A549 (cell line): Measurements from ENCODE around the gene TRMT11. TPM values are rescaled to one million over a fixed set of nuclear protein-coding genes. Genes with fewer than 3 reads are reported as not detected.

Experiments
- ATAC-seq, 2 experiments: fragments of 200-7000 bp in 1 of 2; fragments of >200 bp in 1 of 2; cut with Nextera tagmentation in 1 of 2; cut with Tn5 transposase in 1 of 2; 3 replicates each; pipeline versions ENCODE4 v1.8.0 to v1.9.1; 2018 to 2020; ENCODE audit warnings: mild to moderate bottlenecking in 1 of 2, moderate library complexity in 1 of 2
- CTCF ChIA-PET: fragments of 300-600 bp; sonication (Branson Sonifier 250); formaldehyde crosslinking; extraction: SDS; loops from one replicate; lab custom pipeline; 2021; ENCODE audit warnings: antibody characterized with exemption, inconsistent platforms; lab: Yijun Ruan, JAX
- POLR2A ChIA-PET: fragments of 350-600 bp; formaldehyde crosslinking; extraction: SDS; loops from one replicate; lab custom pipeline; 2021; ENCODE audit warnings: antibody characterized with exemption, inconsistent platforms; lab: Yijun Ruan, JAX
- DNase-seq, 2 experiments: peaks; one replicate each; pipeline versions ENCODE4 v3.0.0 to v3.0.0-alpha.2; 2011 to 2016; ENCODE audit warnings: low read depth in 1 of 2, low spot score in 1 of 2
- FAIRE-seq: peaks from 2 replicates; lab custom pipeline; 2011; peaks lifted over from hg19 to GRCh38; lab: Jason Lieb, UNC
- H3K27ac ChIP-seq, 2 experiments: fragments of >200 bp; sonication (Bioruptor Twin); formaldehyde crosslinking; 3 replicates each; pipeline ENCODE4 v1.5.1; 2016 to 2017
- H3K4me1 ChIP-seq: fragments of >200 bp; sonication (Bioruptor Twin); formaldehyde crosslinking; 3 replicates; pipeline ENCODE4 v1.6.1; 2016
- H3K4me2 ChIP-seq: fragments of >200 bp; sonication (Bioruptor Twin); formaldehyde crosslinking; 3 replicates; pipeline ENCODE4 v1.6.1; 2016
- H3K4me3 ChIP-seq: fragments of >200 bp; sonication (Bioruptor Twin); formaldehyde crosslinking; 3 replicates; pipeline ENCODE4 v1.5.1; 2016
- H3K9me3 ChIP-seq: fragments of >200 bp; sonication (Bioruptor Twin); formaldehyde crosslinking; 3 replicates; pipeline ENCODE4 v1.6.1; 2016
- ATOH8 ChIP-seq: fragments of 250-450 bp; sonication (Bioruptor Pico); IDR thresholded peaks from 2 replicates; pipeline ENCODE4 v1.5.0; 2020; ENCODE audit warnings: low read depth, mild to moderate bottlenecking, moderate library complexity
- CBX8 ChIP-seq: fragments of 200-600 bp; sonication (generic); IDR thresholded peaks from 2 replicates; pipeline ENCODE4 v1.6.1; 2016
- CEBPB ChIP-seq, 2 experiments: fragments of >200 bp in 1 of 2; sonication (Bioruptor Twin) in 1 of 2; formaldehyde crosslinking in 1 of 2; IDR thresholded peaks; 2 replicates each; pipeline ENCODE4 v1.6.1; 2012 to 2016
- CHD2 ChIP-seq: fragments of 150-350 bp; IDR thresholded peaks from 2 replicates; pipeline ENCODE4 v1.6.1; 2014; ENCODE audit warnings: low read length; ENCODE audit not compliant: partially characterized antibody
- CHD4 ChIP-seq: fragments of 200-600 bp; sonication (generic); IDR thresholded peaks from 2 replicates; pipeline ENCODE4 v1.6.1; 2016; ENCODE audit warnings: antibody characterized with exemption, mild to moderate bottlenecking, borderline replicate concordance
- ELK1 ChIP-seq: fragments of 150-350 bp; IDR thresholded peaks from 2 replicates; pipeline ENCODE4 v1.6.1; 2014; ENCODE audit warnings: low read depth, mild to moderate bottlenecking, low read length
- HDAC2 ChIP-seq: fragments of 200-600 bp; sonication (generic); IDR thresholded peaks from 2 replicates; pipeline ENCODE4 v1.6.1; 2016
- HES2 ChIP-seq: fragments of >200 bp; sonication (Bioruptor Twin); formaldehyde crosslinking; IDR thresholded peaks from 2 replicates; pipeline ENCODE4 v1.6.1; 2016
- JUN ChIP-seq, 2 experiments: fragments of >200 bp; sonication (Bioruptor Twin); formaldehyde crosslinking; IDR thresholded peaks; 2 replicates in 1 of 2; 3 replicates in 1 of 2; pipeline ENCODE4 v1.6.1; 2016 to 2017
- KDM5A ChIP-seq: fragments of 200-600 bp; sonication (generic); IDR thresholded peaks from 2 replicates; pipeline ENCODE4 v1.6.1; 2016; ENCODE audit warnings: antibody characterized with exemption, mild to moderate bottlenecking
- MAX ChIP-seq: IDR thresholded peaks from 2 replicates; pipeline ENCODE4 v1.6.1; 2012
- MYC ChIP-seq: IDR thresholded peaks from 2 replicates; pipeline ENCODE4 v1.6.1; 2012; ENCODE audit warnings: mild to moderate bottlenecking, inconsistent platforms, low read length, improper control_type of control experiment, borderline replicate concordance
- POLR2AphosphoS2 ChIP-seq: conservative IDR thresholded peaks from 2 replicates; pipeline ENCODE4 v1.6.1; 2012; ENCODE audit warnings: low read length, improper control_type of control experiment, inconsistent platforms
- RAD21 ChIP-seq, 2 experiments: fragments of >200 bp in 1 of 2; sonication (Bioruptor Twin) in 1 of 2; formaldehyde crosslinking in 1 of 2; IDR thresholded peaks in 1 of 2; conservative IDR thresholded peaks in 1 of 2; 2 replicates in 1 of 2; 3 replicates in 1 of 2; pipeline ENCODE4 v1.6.1; 2012 to 2018; ENCODE audit warnings: inconsistent platforms in 1 of 2
- RFX5 ChIP-seq: fragments of 450-650 bp; IDR thresholded peaks from 2 replicates; pipeline ENCODE4 v1.7.1; 2014; ENCODE audit warnings: antibody characterized with exemption, mild to moderate bottlenecking, moderate library complexity
- RNF2 ChIP-seq: fragments of 200-600 bp; sonication (generic); IDR thresholded peaks from 2 replicates; pipeline ENCODE4 v1.6.1; 2016; ENCODE audit warnings: low read depth, mild to moderate bottlenecking, antibody characterized with exemption, moderate library complexity, borderline replicate concordance
- TFCP2L1 ChIP-seq: fragments of 250-450 bp; sonication (Bioruptor Pico); IDR thresholded peaks from 2 replicates; pipeline ENCODE4 v1.5.0; 2021; ENCODE audit warnings: mild to moderate bottlenecking
- TP53 ChIP-seq: fragments of 250-450 bp; sonication (Bioruptor Pico); IDR thresholded peaks from 2 replicates; pipeline ENCODE4 v1.5.0; 2021; ENCODE audit warnings: mild to moderate bottlenecking, moderate library complexity
- USF2 ChIP-seq: fragments of 450-650 bp; IDR thresholded peaks from 2 replicates; pipeline ENCODE4 v1.6.1; 2014; ENCODE audit warnings: antibody characterized with exemption
- ZFP36 ChIP-seq: fragments of 450-650 bp; IDR thresholded peaks from 2 replicates; pipeline ENCODE4 v1.6.1; 2014; ENCODE audit warnings: borderline replicate concordance; ENCODE audit not compliant: partially characterized antibody
- ZNF302 ChIP-seq: fragments of 250-450 bp; sonication (Bioruptor Pico); IDR thresholded peaks from 2 replicates; pipeline ENCODE4 v1.9.0; 2021; ENCODE audit warnings: inconsistent platforms, mild to moderate bottlenecking, moderate library complexity
- whole genome bisulfite sequencing: methylation state at CpG from one replicate; pipeline ENCODE4 v1.1.6; 2017; ENCODE audit errors: missing lambda C conversion rate; 5-methylcytosine and 5-hydroxymethylcytosine counted together
- polyA plus RNA-seq, 4 experiments: library from polyadenylated mRNA; depleted of rRNA in 3 of 4; stranded (reverse); fragments of >200 nt; fragmentation: RNase III in 1 of 4; extraction: RNeasy Plus Mini Kit Qiagen cat#74134 plus additional on column Dnase treatment in 1 of 4; gene quantifications; 2 replicates in 3 of 4; 3 replicates in 1 of 4; pipeline ENCODE4 v1.2.3, GENCODE V29; 2011 to 2017

The TRMT11 gene
- polyA plus RNA-seq, 2 of the 4 experiments (the other 2 are of a cell fraction) = 17.4 to 44.1 TPM

- POLR2A ChIA-PET = no interaction called here
- WGBS = 90% methylated on average over 3 of the region's 3 CpGs
- H3K4me3 ChIP-seq = no peak overlapping the region
- no peak for ATAC-seq
- no peak overlapping the region for H3K4me2 ChIP-seq
- H3K4me1 ChIP-seq = peaks cover 5% of the 10 kb centered on the region; the same call in 1 of the 3 replicates
- no peak for DNase-seq
- H3K9me3 ChIP-seq = no peaks in the 10 kb centered on the region
- CTCF ChIA-PET = interaction anchor here (0.8 to 1.5 kb wide), 3 partner anchors 23 to 98 kb away, joined by 3 to 4 read pairs (median 3); no protein-coding TSS in a partner anchor
- no peak overlapping the region for H3K27ac ChIP-seq
- FAIRE-seq = no peak
- TF ChIP-seq USF2 = no peak
- TF ChIP-seq CEBPB (IDR thresholded peaks at IDR 0.05) = no peak
- TF ChIP-seq CHD2 = no peak
- no peak for TF ChIP-seq HES2
- TF ChIP-seq CHD4 = no peak
- no peak for TF ChIP-seq MAX
- no peak for TF ChIP-seq CBX8
- TF ChIP-seq TP53 = no peak
These were observed 85.8 kb downstream of the TRMT11 start for GRCh38 chr6:126072172-126072571.

- DNase-seq (no peak), ATAC-seq (no peak), FAIRE-seq (no peak)
- WGBS = 82% methylated on average over 2 of the region's 2 CpGs
- H3K4me1 ChIP-seq = peaks cover 6% of the 10 kb centered on the region; the same call in 1 of the 3 replicates
- ChIA-PET CTCF (interaction anchor here (0.9 kb wide), 1 partner anchor 99 kb away, joined by 3 read pairs; no protein-coding TSS in a partner anchor), POLR2A (no interaction called here)
- no peak overlapping the region for H3K27ac ChIP-seq
- no peak overlapping the region for H3K4me2 ChIP-seq
- H3K4me3 ChIP-seq = no peak overlapping the region
- H3K9me3 ChIP-seq = no peaks in the 10 kb centered on the region
- TF ChIP-seq JUN (IDR thresholded peaks at IDR 0.05) = no peak
- no peak for TF ChIP-seq HDAC2
- TF ChIP-seq RAD21 (conservative IDR thresholded peaks at IDR 0.05 in 1 of 2, IDR thresholded peaks at IDR 0.05 in 1 of 2) = no peak
- TF ChIP-seq ATOH8 = no peak
- no peak for TF ChIP-seq TFCP2L1 (CRISPR knock-in tag)
- TF ChIP-seq, all 56 proteins: peak for 0
These were observed 86.5 kb downstream of the TRMT11 start for GRCh38 chr6:126072834-126073233.

GRCh38 chr6:126075335-126076071, 89.2 kb downstream of the TRMT11 start:
- ATAC-seq (no peak), FAIRE-seq (no peak), DNase-seq (no peak)
- ChIA-PET POLR2A (no interaction called here), CTCF (no interaction called here)
- Histone ChIP-seq H3K4me1 (peaks cover 6% of the 10 kb centered on the region; the same call in 1 of the 3 replicates), H3K9me3 (no peaks in the 10 kb centered on the region), H3K4me3 (no peak overlapping the region), H3K27ac (no peak overlapping the region), H3K4me2 (no peak overlapping the region)
- 88% methylated on average over 4 of the region's 4 CpGs for WGBS
- TF ChIP-seq RFX5 (no peak), POLR2AphosphoS2 (no peak), RAD21 (conservative IDR thresholded peaks at IDR 0.05 in 1 of 2, IDR thresholded peaks at IDR 0.05 in 1 of 2) (no peak), RNF2 (no peak)

GRCh38 chr6:126076992-126077664, 90.8 kb downstream of the TRMT11 start:
- ATAC-seq (no peak), FAIRE-seq (no peak)
- no peak overlapping the region for H3K4me2 ChIP-seq

More at GRCh38 chr6:126076992-126077664, 90.8 kb downstream of the TRMT11 start:
- 61% methylated on average over 3 of the region's 3 CpGs for WGBS
- Histone ChIP-seq H3K4me1 (peaks cover 6% of the 10 kb centered on the region; the same call in 1 of the 3 replicates), H3K9me3 (no peaks in the 10 kb centered on the region), H3K4me3 (no peak overlapping the region), H3K27ac (no peak overlapping the region)
- ChIA-PET POLR2A (interaction anchor here (0.6 kb wide), 1 partner anchor 83 kb away, joined by 3 read pairs; no protein-coding TSS in a partner anchor), CTCF (no interaction called here)
- DNase-seq = no peak
- TF ChIP-seq MAX = no peak
- no peak for TF ChIP-seq JUN (IDR thresholded peaks at IDR 0.05)
- TF ChIP-seq KDM5A = no peak
- no peak for TF ChIP-seq ZFP36
- no peak for TF ChIP-seq MYC
- TF ChIP-seq POLR2AphosphoS2 = no peak
- no peak for TF ChIP-seq CHD4
- no peak for TF ChIP-seq CHD2
- TF ChIP-seq ZNF302 (CRISPR knock-in tag) = no peak
- no peak for TF ChIP-seq ELK1
- TF ChIP-seq USF2 = no peak
- TF ChIP-seq CBX8 = no peak
